ENCODE results near the gene ETV7. TPM values are rescaled to one million over a fixed set of nuclear protein-coding genes. Genes with fewer than 3 reads are reported as not detected.

Gene ETV7
- total and polyA plus RNA-seq, 4 donors = 0.17 to 0.84 (median 0.36) TPM

DNA sequence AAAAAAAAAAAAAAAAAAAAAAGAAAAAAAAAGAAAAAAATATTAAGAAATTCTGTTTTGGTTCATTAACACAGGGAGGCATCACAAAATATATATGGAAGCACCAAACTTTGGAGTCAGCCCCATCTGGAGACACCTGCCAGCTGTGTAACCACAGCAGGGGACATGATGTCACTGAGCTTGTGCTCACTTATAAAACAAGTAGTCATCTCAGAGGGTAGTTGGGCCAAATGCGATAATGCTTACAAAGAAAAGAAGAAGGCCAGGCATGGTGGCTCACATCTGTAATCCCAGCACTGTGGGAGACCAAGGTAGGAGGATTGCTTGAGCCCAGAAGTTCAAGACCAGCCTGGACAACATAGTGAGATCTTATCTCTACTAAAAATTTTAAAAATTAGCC lies 49.7 kb downstream of the ETV7 start:
- TF ChIP-seq YY1 (IDR thresholded peaks at IDR 0.05) = no peak
- TF ChIP-seq SP1 (IDR thresholded peaks at IDR 0.05) = no peak
- no peak for TF ChIP-seq NR2F2 (IDR thresholded peaks at IDR 0.05)
- Histone ChIP-seq H3K9ac (ENCODE audit: low read depth in 1 of 2, low read length in 2 of 2) (no peak overlapping the region), H3K36me3 (ENCODE audit: control insufficient read depth in 4 of 4, insufficient read depth in 3 of 4, low read depth in 1 of 4, low read length in 3 of 4) (no peaks in the 10 kb centered on the region), H3K4me3 (ENCODE audit: low read depth in 1 of 3, low read length in 3 of 3) (no peak overlapping the region), H3K4me1 (ENCODE audit: control insufficient read depth in 4 of 4, insufficient read depth in 4 of 4, low read length in 3 of 4) (peaks cover 0 to 6% (median 4%) of the 10 kb centered on the region in 4 donors), H3K9me3 (ENCODE audit: control insufficient read depth in 4 of 4, low read length in 3 of 4) (no peaks in the 10 kb centered on the region), H3K27ac (ENCODE audit: low read depth in 1 of 2, low read length in 2 of 2) (no peak overlapping the region), H3K27me3 (ENCODE audit: control insufficient read depth in 4 of 4, insufficient read depth in 4 of 4, low read length in 3 of 4) (peaks cover 0 to 4% (median 0%) of the 10 kb centered on the region in 4 donors)
- DNase-seq (ENCODE audit: low spot score) = no peak
- 98% methylated on average over 1 of the region's 1 CpG for WGBS

- no peak for TF ChIP-seq SP1 (IDR thresholded peaks at IDR 0.05)
- Histone ChIP-seq H3K4me3 (ENCODE audit: low read depth in 1 of 3, low read length in 3 of 3) (no peak within 1 kb of the TSS), H3K36me3 (ENCODE audit: control insufficient read depth in 4 of 4, insufficient read depth in 3 of 4, low read depth in 1 of 4, low read length in 3 of 4) (no peaks in the 10 kb centered on the region), H3K9ac (ENCODE audit: low read depth in 1 of 2, low read length in 2 of 2) (no peak within 1 kb of the TSS), H3K9me3 (ENCODE audit: control insufficient read depth in 4 of 4, low read length in 3 of 4) (no peaks in the 10 kb centered on the region), H3K27ac (ENCODE audit: low read depth in 1 of 2, low read length in 2 of 2) (no peak within 1 kb of the TSS), H3K4me1 (ENCODE audit: control insufficient read depth in 4 of 4, insufficient read depth in 4 of 4, low read length in 3 of 4) (peaks cover 0 to 6% (median 4%) of the 10 kb centered on the region in 4 donors), H3K27me3 (ENCODE audit: control insufficient read depth in 4 of 4, insufficient read depth in 4 of 4, low read length in 3 of 4) (peaks cover 0 to 4% (median 0%) of the 10 kb centered on the region in 4 donors)
- DNase-seq (ENCODE audit: low spot score) = no peak
- 68% methylated on average over 3 of the region's 3 CpGs for WGBS
Measured at GRCh38 chr6:36336779-36337241, 50.7 kb downstream of the ETV7 start, which contains the start of gene BNIP5. TSS of gene BNIP5 (minus strand) at chr6:36336888. CDS start at chr6:36330690, 6,198 bp downstream.

- Histone ChIP-seq H3K4me1 (ENCODE audit: control insufficient read depth in 4 of 4, insufficient read depth in 4 of 4, low read length in 3 of 4) (peaks cover 0 to 6% (median 4%) of the 10 kb centered on the region in 4 donors), H3K36me3 (ENCODE audit: control insufficient read depth in 4 of 4, insufficient read depth in 3 of 4, low read depth in 1 of 4, low read length in 3 of 4) (no peaks in the 10 kb centered on the region), H3K9me3 (ENCODE audit: control insufficient read depth in 4 of 4, low read length in 3 of 4) (no peaks in the 10 kb centered on the region), H3K9ac (ENCODE audit: low read depth in 1 of 2, low read length in 2 of 2) (no peak overlapping the region), H3K4me3 (ENCODE audit: low read depth in 1 of 3, low read length in 3 of 3) (no peak overlapping the region), H3K27ac (ENCODE audit: low read depth in 1 of 2, low read length in 2 of 2) (no peak overlapping the region), H3K27me3 (ENCODE audit: control insufficient read depth in 4 of 4, insufficient read depth in 4 of 4, low read length in 3 of 4) (peaks cover 0 to 4% (median 0%) of the 10 kb centered on the region in 4 donors)
- DNase-seq (ENCODE audit: low spot score) = no peak
- WGBS = 67% methylated on average over 5 of the region's 5 CpGs
- TF ChIP-seq REST (IDR thresholded peaks at IDR 0.05) (no peak), RXRA (IDR thresholded peaks at IDR 0.05) (no peak), JUND (IDR thresholded peaks at IDR 0.05) (no peak), ZBTB33 (IDR thresholded peaks at IDR 0.05) (no peak)
- TF ChIP-seq, protein P1, sequence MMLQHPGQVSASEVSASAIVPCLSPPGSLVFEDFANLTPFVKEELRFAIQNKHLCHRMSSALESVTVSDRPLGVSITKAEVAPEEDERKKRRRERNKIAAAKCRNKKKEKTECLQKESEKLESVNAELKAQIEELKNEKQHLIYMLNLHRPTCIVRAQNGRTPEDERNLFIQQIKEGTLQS (IDR thresholded peaks at IDR 0.05) = no peak
Measured at GRCh38 chr6:36336208-36336710, 51.2 kb downstream of the ETV7 start.

Measured in liver (tissue), 9 donors.